Stomach smooth muscle (tissue), 2 donors: ENCODE measurements around the gene KIF26B.
A peak's percentile ranks its signal among the peaks of the same experiment; 100 is the strongest.

Experiments used
- H3K27ac ChIP-seq: one replicate; pipeline ENCODE4 v1.7.0; 2013; ENCODE audit warnings: mild to moderate bottlenecking, low read length, inconsistent platforms
- H3K27me3 ChIP-seq, 2 donors: one replicate each; pipeline ENCODE4 v1.7.0; 2013; ENCODE audit warnings: low read length in 2 of 2; ENCODE audit not compliant: insufficient read depth in 2 of 2, control insufficient read depth in 1 of 2
- H3K36me3 ChIP-seq, 2 donors: one replicate each; pipeline ENCODE4 v1.7.0; 2013; ENCODE audit warnings: low read length in 2 of 2; ENCODE audit not compliant: control insufficient read depth in 2 of 2, insufficient read depth in 2 of 2
- H3K4me1 ChIP-seq: one replicate; pipeline ENCODE4 v1.7.0; 2013; ENCODE audit warnings: low read length; ENCODE audit not compliant: control insufficient read depth, insufficient read depth
- H3K4me3 ChIP-seq, 2 donors: one replicate each; pipeline ENCODE4 v1.7.0; 2013; ENCODE audit warnings: low read length in 2 of 2
- H3K9ac ChIP-seq, 2 donors: one replicate each; pipeline ENCODE4 v1.7.0; 2013; ENCODE audit warnings: low read length in 2 of 2, mild to moderate bottlenecking in 1 of 2
- H3K9me3 ChIP-seq, 2 donors: one replicate each; pipeline ENCODE4 v1.7.0; 2013; ENCODE audit warnings: low read length in 2 of 2; ENCODE audit not compliant: control insufficient read depth in 2 of 2
- donor health status: healthy.
- donor health status: Pancreatic carcinoma.

The KIF26B gene

GRCh38 chr1:245444945-245445344 is 290.2 kb downstream of the KIF26B start:
- H3K27me3 ChIP-seq = peaks cover 0 to 3% of the 10 kb centered on the region in 2 donors
- H3K9ac ChIP-seq = no peak overlapping the region
- H3K36me3 ChIP-seq = no peaks in the 10 kb centered on the region
- no peaks in the 10 kb centered on the region for H3K9me3 ChIP-seq
- H3K4me3 ChIP-seq = no peak overlapping the region
- no peak overlapping the region for H3K27ac ChIP-seq
- peaks cover 3% of the 10 kb centered on the region for H3K4me1 ChIP-seq

- Histone ChIP-seq H3K4me1 (peaks cover 3% of the 10 kb centered on the region), H3K9me3 (no peaks in the 10 kb centered on the region), H3K9ac (no peak overlapping the region), H3K36me3 (no peaks in the 10 kb centered on the region), H3K27me3 (no peaks in the 10 kb centered on the region), H3K4me3 (no peak overlapping the region), H3K27ac (no peak overlapping the region)
Observed at GRCh38 chr1:245448531-245448930, 293.7 kb downstream of the KIF26B start.

DNA sequence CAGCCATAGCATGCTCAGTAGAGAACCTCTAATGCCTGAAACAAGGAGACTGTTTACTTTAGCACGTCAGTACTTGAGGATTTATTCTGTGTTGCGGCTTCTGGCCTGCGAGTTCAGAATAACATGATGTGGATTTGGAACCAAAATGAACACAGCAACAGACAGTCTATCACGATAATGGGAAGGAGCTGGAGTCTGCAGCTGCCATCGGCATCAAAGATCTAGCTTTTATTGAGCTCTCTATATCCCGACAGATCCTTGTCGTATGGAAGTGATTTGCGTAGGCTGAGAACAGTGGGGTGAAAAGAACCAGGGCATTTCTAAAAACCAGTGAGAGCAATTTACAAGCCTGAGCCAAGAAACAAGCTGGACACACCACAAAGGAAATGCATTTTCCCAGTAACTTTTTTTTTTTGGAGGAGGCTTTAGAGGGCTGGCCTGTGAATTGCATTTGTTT is 294.2 kb downstream of the KIF26B start:
- no peak overlapping the region for H3K27ac ChIP-seq
- peaks cover 3% of the 10 kb centered on the region for H3K4me1 ChIP-seq
- peak overlapping the region in 1 of 2 donors; percentile 40 for H3K9ac ChIP-seq
- no peaks in the 10 kb centered on the region for H3K9me3 ChIP-seq
- H3K4me3 ChIP-seq = peak overlapping the region; percentile 58 to 69
- no peaks in the 10 kb centered on the region for H3K27me3 ChIP-seq
- H3K36me3 ChIP-seq = no peaks in the 10 kb centered on the region

- Histone ChIP-seq H3K4me1 (peaks cover 3% of the 10 kb centered on the region), H3K9ac (no peak overlapping the region), H3K36me3 (no peaks in the 10 kb centered on the region), H3K4me3 (no peak overlapping the region), H3K27me3 (no peaks in the 10 kb centered on the region), H3K9me3 (no peaks in the 10 kb centered on the region), H3K27ac (no peak overlapping the region)
Observed at GRCh38 chr1:245453541-245453940, 298.8 kb downstream of the KIF26B start.

- H3K27ac ChIP-seq = no peak overlapping the region
- H3K9me3 ChIP-seq = no peaks in the 10 kb centered on the region
- no peaks in the 10 kb centered on the region for H3K36me3 ChIP-seq
- no peak overlapping the region for H3K9ac ChIP-seq
- no peak overlapping the region for H3K4me3 ChIP-seq
- no peaks in the 10 kb centered on the region for H3K27me3 ChIP-seq
- H3K4me1 ChIP-seq = peaks cover 3% of the 10 kb centered on the region
Observed at GRCh38 chr1:245454051-245454450, 299.3 kb downstream of the KIF26B start.

DNA sequence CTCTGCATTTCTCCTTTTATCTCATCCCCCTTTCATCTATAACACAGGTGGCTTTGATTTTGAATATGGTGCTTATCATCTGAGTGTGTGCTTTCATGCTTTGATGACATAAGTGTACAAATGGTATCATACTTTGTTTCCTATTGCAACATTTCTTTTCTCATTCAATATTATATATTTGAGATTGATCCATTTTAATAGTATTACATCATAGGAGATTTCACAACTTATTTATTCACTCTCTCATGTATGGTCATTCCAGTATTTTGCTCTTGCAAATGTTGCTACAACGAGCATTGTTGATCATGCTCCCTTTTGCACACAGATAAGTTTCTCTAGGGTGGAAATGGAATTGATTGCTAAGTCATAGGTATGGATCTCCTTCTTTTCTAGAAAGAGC is 302.8 kb downstream of the KIF26B start:
- Histone ChIP-seq H3K4me3 (no peak overlapping the region), H3K27me3 (peaks cover 0 to 2% of the 10 kb centered on the region in 2 donors), H3K36me3 (no peaks in the 10 kb centered on the region), H3K9ac (no peak overlapping the region), H3K27ac (no peak overlapping the region), H3K9me3 (no peaks in the 10 kb centered on the region), H3K4me1 (no peaks in the 10 kb centered on the region)

- no peak overlapping the region for H3K27ac ChIP-seq
- no peaks in the 10 kb centered on the region for H3K4me1 ChIP-seq
- no peaks in the 10 kb centered on the region for H3K36me3 ChIP-seq
- H3K9ac ChIP-seq = no peak overlapping the region
- peaks cover 0 to 5% of the 10 kb centered on the region in 2 donors for H3K27me3 ChIP-seq
- H3K9me3 ChIP-seq = no peaks in the 10 kb centered on the region
- no peak overlapping the region for H3K4me3 ChIP-seq
Observed at GRCh38 chr1:245458234-245458633, 303.4 kb downstream of the KIF26B start.

- H3K4me1 ChIP-seq = no peaks in the 10 kb centered on the region
- no peak overlapping the region for H3K9ac ChIP-seq
- no peak overlapping the region for H3K27ac ChIP-seq
- no peak overlapping the region for H3K4me3 ChIP-seq
- no peaks in the 10 kb centered on the region for H3K36me3 ChIP-seq
- peaks cover 0 to 5% of the 10 kb centered on the region in 2 donors for H3K27me3 ChIP-seq
- no peaks in the 10 kb centered on the region for H3K9me3 ChIP-seq
Observed at GRCh38 chr1:245458761-245459174, 304.0 kb downstream of the KIF26B start.

DNA sequence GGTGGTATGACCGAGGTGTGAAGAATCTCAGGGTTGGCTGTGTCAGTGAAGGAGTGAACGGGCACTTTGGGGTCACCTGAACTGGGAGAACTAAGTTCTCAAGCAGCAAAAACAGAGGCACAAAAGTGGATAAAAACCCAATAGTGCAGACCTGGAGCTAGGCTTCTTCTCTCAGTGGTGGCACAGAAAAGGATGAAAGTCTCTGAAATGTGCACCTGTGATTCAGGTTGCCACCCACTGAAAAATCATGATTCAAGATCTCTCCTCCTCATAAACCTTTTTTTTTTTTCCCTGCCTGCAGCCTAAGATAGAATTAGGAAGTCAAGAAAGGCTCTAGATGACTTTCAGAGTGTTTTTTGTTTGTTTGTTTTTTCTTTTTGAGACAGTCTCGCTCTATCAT is 304.8 kb downstream of the KIF26B start:
- Histone ChIP-seq H3K27ac (no peak overlapping the region), H3K27me3 (peaks cover 0 to 5% of the 10 kb centered on the region in 2 donors), H3K9ac (no peak overlapping the region), H3K4me3 (no peak overlapping the region), H3K36me3 (no peaks in the 10 kb centered on the region), H3K9me3 (no peaks in the 10 kb centered on the region), H3K4me1 (no peaks in the 10 kb centered on the region)

DNA sequence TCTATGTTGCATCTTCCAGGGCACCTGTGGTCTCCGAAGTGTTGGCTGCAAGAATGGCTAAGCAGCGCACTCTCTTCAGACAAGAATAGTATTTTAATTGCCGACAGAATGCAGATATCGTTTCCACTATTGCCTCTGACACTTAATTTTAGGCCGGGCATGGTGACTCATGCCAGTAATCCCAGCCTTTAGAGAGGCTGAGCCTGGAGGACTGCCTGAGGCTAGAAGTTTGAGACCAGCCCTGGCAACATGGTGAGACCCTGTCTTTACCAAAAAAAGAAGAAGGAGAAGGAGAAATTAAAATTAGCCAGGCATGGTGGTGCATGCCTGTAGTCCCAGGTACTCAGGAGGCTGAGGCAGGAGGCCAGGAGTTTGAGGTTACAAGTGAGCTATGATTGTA is 306.9 kb downstream of the KIF26B start:
- Histone ChIP-seq H3K27ac (no peak overlapping the region), H3K9me3 (no peaks in the 10 kb centered on the region), H3K9ac (no peak overlapping the region), H3K4me3 (no peak overlapping the region), H3K4me1 (peaks cover 3% of the 10 kb centered on the region), H3K36me3 (no peaks in the 10 kb centered on the region), H3K27me3 (peaks cover 0 to 5% of the 10 kb centered on the region in 2 donors)

DNA sequence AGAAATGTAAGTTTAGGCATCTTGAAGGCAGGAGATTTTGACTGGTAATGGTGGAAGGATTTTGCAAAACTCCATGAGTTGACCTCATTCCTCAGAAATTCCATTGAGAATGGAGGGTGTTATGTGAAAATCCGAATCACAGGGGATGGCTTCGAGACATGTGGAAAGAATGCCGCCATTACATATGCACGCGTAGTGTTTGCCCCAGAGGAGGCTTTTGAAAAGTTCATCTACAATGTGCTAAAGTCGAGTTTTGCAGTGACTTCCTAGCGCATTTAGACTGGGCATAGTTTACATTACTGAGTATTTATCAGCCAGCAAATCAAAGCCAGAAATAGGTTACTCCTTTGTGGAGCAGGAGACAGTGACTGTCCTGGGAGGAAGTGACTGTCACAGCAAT is 307.4 kb downstream of the KIF26B start:
- H3K4me3 ChIP-seq = no peak overlapping the region
- no peak overlapping the region for H3K27ac ChIP-seq
- H3K9ac ChIP-seq = no peak overlapping the region
- H3K36me3 ChIP-seq = no peaks in the 10 kb centered on the region
- H3K4me1 ChIP-seq = peaks cover 3% of the 10 kb centered on the region
- peaks cover 0 to 5% of the 10 kb centered on the region in 2 donors for H3K27me3 ChIP-seq
- H3K9me3 ChIP-seq = no peaks in the 10 kb centered on the region
